ENCODE measurements around the gene ZNF383. TPM values are rescaled to one million over a fixed set of nuclear protein-coding genes. Genes with fewer than 3 reads are reported as not detected.

ZNF383 gene
- polyA plus RNA-seq, 1 of the 3 experiments (the other 2 are of a cell fraction): 2.0 TPM

GRCh38 chr19:37226248-37226647 is 8.2 kb downstream of the ZNF383 start:
- Histone ChIP-seq H3K9ac (no peak overlapping the region), H3K9me3 (peaks cover 26% of the 10 kb centered on the region), H3K4me2 (no peak overlapping the region), H3K9me2 (no peaks in the 10 kb centered on the region), H3K27ac (ENCODE audit: low read depth in 2 of 2, low read length in 1 of 2) (no peak overlapping the region), H3K79me2 (ENCODE audit: insufficient read depth) (peaks cover 10% of the 10 kb centered on the region; the same call in 1 of the 2 replicates), H4K20me1 (ENCODE audit: insufficient read depth) (no peaks in the 10 kb centered on the region), H3K27me3 (ENCODE audit: insufficient read depth) (no peaks in the 10 kb centered on the region), H3F3A (replicated peaks; ENCODE audit: insufficient read depth) (no peaks in the 10 kb centered on the region), H3K4me3 (ENCODE audit: low read depth in 2 of 2, low read length in 1 of 2) (no peak overlapping the region), H3K36me3 (replicated peaks in 1 of 2; ENCODE audit: control insufficient read depth in 1 of 2, insufficient read depth in 2 of 2, low read length in 1 of 2) (peaks cover 29 to 87% of the 10 kb centered on the region in 2 experiments), H2AFZ (ENCODE audit: low read depth) (no peak overlapping the region), H3K4me1 (ENCODE audit: control insufficient read depth in 1 of 2, insufficient read depth in 2 of 2, low read depth in 1 of 2, low read length in 1 of 2) (no peaks in the 10 kb centered on the region)
- TF ChIP-seq NRF1 (IDR thresholded peaks at IDR 0.05; ENCODE audit: low read depth, low read length): no peak
- no peak for TF ChIP-seq EP300 (IDR thresholded peaks at IDR 0.05; ENCODE audit: borderline replicate concordance in 1 of 2, low read depth in 1 of 2, low read length in 1 of 2)
- no peak for TF ChIP-seq RCOR1 (IDR thresholded peaks at IDR 0.05; ENCODE audit: low read length)
- TF ChIP-seq, protein P1, sequence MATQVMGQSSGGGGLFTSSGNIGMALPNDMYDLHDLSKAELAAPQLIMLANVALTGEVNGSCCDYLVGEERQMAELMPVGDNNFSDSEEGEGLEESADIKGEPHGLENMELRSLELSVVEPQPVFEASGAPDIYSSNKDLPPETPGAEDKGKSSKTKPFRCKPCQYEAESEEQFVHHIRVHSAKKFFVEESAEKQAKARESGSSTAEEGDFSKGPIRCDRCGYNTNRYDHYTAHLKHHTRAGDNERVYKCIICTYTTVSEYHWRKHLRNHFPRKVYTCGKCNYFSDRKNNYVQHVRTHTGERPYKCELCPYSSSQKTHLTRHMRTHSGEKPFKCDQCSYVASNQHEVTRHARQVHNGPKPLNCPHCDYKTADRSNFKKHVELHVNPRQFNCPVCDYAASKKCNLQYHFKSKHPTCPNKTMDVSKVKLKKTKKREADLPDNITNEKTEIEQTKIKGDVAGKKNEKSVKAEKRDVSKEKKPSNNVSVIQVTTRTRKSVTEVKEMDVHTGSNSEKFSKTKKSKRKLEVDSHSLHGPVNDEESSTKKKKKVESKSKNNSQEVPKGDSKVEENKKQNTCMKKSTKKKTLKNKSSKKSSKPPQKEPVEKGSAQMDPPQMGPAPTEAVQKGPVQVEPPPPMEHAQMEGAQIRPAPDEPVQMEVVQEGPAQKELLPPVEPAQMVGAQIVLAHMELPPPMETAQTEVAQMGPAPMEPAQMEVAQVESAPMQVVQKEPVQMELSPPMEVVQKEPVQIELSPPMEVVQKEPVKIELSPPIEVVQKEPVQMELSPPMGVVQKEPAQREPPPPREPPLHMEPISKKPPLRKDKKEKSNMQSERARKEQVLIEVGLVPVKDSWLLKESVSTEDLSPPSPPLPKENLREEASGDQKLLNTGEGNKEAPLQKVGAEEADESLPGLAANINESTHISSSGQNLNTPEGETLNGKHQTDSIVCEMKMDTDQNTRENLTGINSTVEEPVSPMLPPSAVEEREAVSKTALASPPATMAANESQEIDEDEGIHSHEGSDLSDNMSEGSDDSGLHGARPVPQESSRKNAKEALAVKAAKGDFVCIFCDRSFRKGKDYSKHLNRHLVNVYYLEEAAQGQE (IDR thresholded peaks at IDR 0.05; ENCODE audit: low read depth, low read length): no peak
- TF ChIP-seq YY1 (IDR thresholded peaks at IDR 0.05; ENCODE audit: low read depth): no peak
- no peak for TF ChIP-seq RXRA (IDR thresholded peaks at IDR 0.05; ENCODE audit: borderline replicate concordance, low read depth)
- TF ChIP-seq, protein P2, sequence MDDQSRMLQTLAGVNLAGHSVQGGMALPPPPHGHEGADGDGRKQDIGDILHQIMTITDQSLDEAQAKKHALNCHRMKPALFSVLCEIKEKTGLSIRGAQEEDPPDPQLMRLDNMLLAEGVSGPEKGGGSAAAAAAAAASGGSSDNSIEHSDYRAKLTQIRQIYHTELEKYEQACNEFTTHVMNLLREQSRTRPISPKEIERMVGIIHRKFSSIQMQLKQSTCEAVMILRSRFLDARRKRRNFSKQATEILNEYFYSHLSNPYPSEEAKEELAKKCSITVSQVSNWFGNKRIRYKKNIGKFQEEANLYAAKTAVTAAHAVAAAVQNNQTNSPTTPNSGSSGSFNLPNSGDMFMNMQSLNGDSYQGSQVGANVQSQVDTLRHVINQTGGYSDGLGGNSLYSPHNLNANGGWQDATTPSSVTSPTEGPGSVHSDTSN (IDR thresholded peaks at IDR 0.05): no peak
- TF ChIP-seq IRF3 (IDR thresholded peaks at IDR 0.05; ENCODE audit: low read depth, low read length): no peak
- no peak for TF ChIP-seq TAF1 (IDR thresholded peaks at IDR 0.05; ENCODE audit: borderline replicate concordance, low read depth, low read length)
- TF ChIP-seq NFIC (IDR thresholded peaks at IDR 0.05; ENCODE audit: borderline replicate concordance): no peak
- TF ChIP-seq GABPA (IDR thresholded peaks at IDR 0.05; ENCODE audit: low read depth): no peak
- no peak for TF ChIP-seq FOXM1 (IDR thresholded peaks at IDR 0.05; ENCODE audit: low read depth)
- no peak for TF ChIP-seq ZBTB33 (IDR thresholded peaks at IDR 0.05; ENCODE audit: borderline replicate concordance, low read depth)
- TF ChIP-seq RFX5 (IDR thresholded peaks at IDR 0.05; ENCODE audit: low read length): no peak
- TF ChIP-seq MAX (IDR thresholded peaks at IDR 0.05; ENCODE audit: low read depth): no peak
- DNase-seq: no peak
- ChIA-PET POLR2A (no interaction called here), CTCF (interaction anchor here (4.0 kb wide), 1 partner anchor 253 kb away, joined by 18 read pairs; no protein-coding TSS in a partner anchor)
- WGBS (ENCODE audit: low lambda C conversion rate): 100% methylated on average over 2 of the region's 2 CpGs

Data from SK-N-SH (cell line).